GM23338 (cell line): Measurements from ENCODE around the gene PXMP2. TPM values are rescaled to one million over a fixed set of nuclear protein-coding genes. Genes with fewer than 3 reads are reported as not detected.
A peak's percentile ranks its signal among the peaks of the same experiment; 100 is the strongest.
"Not testable (repeated sequence)": the region's sequence is repeated elsewhere in the genome, so short reads cannot be mapped to it uniquely, and the experiment has no call there.

Experiments used
- ATAC-seq: fragments of 200-7000 bp; cut with Tn5 transposase; 3 replicates; pipeline ENCODE4 v1.9.1; 2020
- DNase-seq: peaks from one replicate; pipeline ENCODE4 v3.0.0-alpha.2; 2015; ENCODE audit warnings: low spot score
- H2AFZ ChIP-seq: fragments of 200-600 bp; sonication (generic); 2 replicates; pipeline ENCODE4 v1.8.0; 2016; ENCODE audit warnings: antibody characterized with exemption, mild to moderate bottlenecking, moderate library complexity
- H3F3A ChIP-seq: fragments of 200-600 bp; sonication (generic); replicated peaks from 2 replicates; pipeline ENCODE4 v1.8.0; 2017; ENCODE audit warnings: antibody characterized with exemption, mixed run types, low read depth
- H3K27ac ChIP-seq: fragments of 200-600 bp; sonication (generic); 2 replicates; pipeline ENCODE4 v1.6.1; 2016; ENCODE audit warnings: low read depth
- H3K27me3 ChIP-seq: fragments of 200-600 bp; sonication (generic); 2 replicates; pipeline ENCODE4 v1.8.0; 2016; ENCODE audit warnings: mild to moderate bottlenecking, mixed run types, moderate library complexity; ENCODE audit not compliant: insufficient read depth
- H3K36me3 ChIP-seq: fragments of 200-600 bp; sonication (generic); 2 replicates; pipeline ENCODE4 v1.8.0; 2016; ENCODE audit warnings: mild to moderate bottlenecking; ENCODE audit not compliant: insufficient read depth
- H3K4me1 ChIP-seq: fragments of 200-600 bp; sonication (generic); 2 replicates; pipeline ENCODE4 v1.8.0; 2016; ENCODE audit warnings: mild to moderate bottlenecking, moderate library complexity; ENCODE audit not compliant: insufficient read depth
- H3K4me2 ChIP-seq: fragments of 200-600 bp; sonication (generic); 2 replicates; pipeline ENCODE4 v1.7.1; 2017; ENCODE audit warnings: mixed run types
- H3K4me3 ChIP-seq: fragments of 200-600 bp; sonication (generic); 2 replicates; pipeline ENCODE4 v1.6.1; 2016; ENCODE audit warnings: mixed run types
- H3K79me2 ChIP-seq: fragments of 200-600 bp; sonication (generic); replicated peaks from 2 replicates; pipeline ENCODE4 v1.8.0; 2017; ENCODE audit warnings: mild to moderate bottlenecking; ENCODE audit not compliant: insufficient read depth
- H3K9me2 ChIP-seq: fragments of 200-600 bp; sonication (generic); 2 replicates; pipeline ENCODE4 v1.8.0; 2017; ENCODE audit not compliant: insufficient read depth
- H4K20me1 ChIP-seq: fragments of 200-600 bp; sonication (generic); replicated peaks from 2 replicates; pipeline ENCODE4 v1.8.0; 2017; ENCODE audit warnings: mild to moderate bottlenecking; ENCODE audit not compliant: insufficient read depth
- H3K27ac Mint-ChIP-seq: 2 replicates; pipeline ENCODE4 v1.8.0; 2020; ENCODE audit warnings: inconsistent platforms, mild to moderate bottlenecking, moderate library complexity, mixed read lengths
- H3K27me3 Mint-ChIP-seq: 3 replicates; pipeline ENCODE4 v1.8.0; 2022; ENCODE audit warnings: low read depth, mild to moderate bottlenecking, moderate library complexity, mixed read lengths, inconsistent platforms; ENCODE audit not compliant: insufficient read depth, poor library complexity
- H3K36me3 Mint-ChIP-seq: 3 replicates; pipeline ENCODE4 v1.8.0; 2021; ENCODE audit warnings: low read depth, mild to moderate bottlenecking, inconsistent platforms, moderate library complexity, mixed read lengths
- H3K4me1 Mint-ChIP-seq: 3 replicates; pipeline ENCODE4 v1.8.0; 2020; ENCODE audit warnings: mild to moderate bottlenecking, inconsistent platforms, mixed read lengths
- H3K4me3 Mint-ChIP-seq: 3 replicates; pipeline ENCODE4 v1.8.0; 2021; ENCODE audit warnings: moderate library complexity, mild to moderate bottlenecking, inconsistent platforms, mixed read lengths
- H3K9me3 Mint-ChIP-seq: 3 replicates; pipeline ENCODE4 v1.8.0; 2020; ENCODE audit warnings: moderate library complexity, mild to moderate bottlenecking, inconsistent platforms, mixed read lengths
- EZH2 ChIP-seq: fragments of 200-600 bp; sonication (generic); IDR thresholded peaks from one replicate; pipeline ENCODE4 v1.8.0; 2017; ENCODE audit warnings: antibody characterized with exemption, mild to moderate bottlenecking, low read depth; ENCODE audit not compliant: unreplicated experiment
- EZH2phosphoT487 ChIP-seq: fragments of 200-600 bp; sonication (generic); IDR thresholded peaks from one replicate; pipeline ENCODE4 v1.8.1; 2018; ENCODE audit warnings: antibody characterized with exemption; ENCODE audit not compliant: unreplicated experiment
- REST ChIP-seq: IDR thresholded peaks from one replicate; pipeline ENCODE4 v1.6.1; 2018; ENCODE audit warnings: antibody characterized with exemption; ENCODE audit not compliant: unreplicated experiment
- ZNF331 ChIP-seq: fragments of 250-450 bp; sonication (Bioruptor Pico); IDR thresholded peaks from 2 replicates; pipeline ENCODE4 v1.5.0; 2020; ENCODE audit warnings: low read depth, mild to moderate bottlenecking, moderate library complexity
- polyA plus RNA-seq: library from polyadenylated mRNA; unstranded; fragments of >200 nt; fragmentation: Nextera tagmentation; extraction: Ambion mirVana; gene quantifications from 2 replicates; pipeline ENCODE4 v1.2.1, GENCODE V29; 2016
- total RNA-seq: library from RNA; depleted of rRNA; stranded (reverse); fragments of >200 nt; shearing (Covaris generic); gene quantifications from 2 replicates; pipeline ENCODE4 v1.2.3, GENCODE V29; 2014

PXMP2 gene
- total and polyA plus RNA-seq, 2 experiments from 2014 or later, result 17.3 to 19.7 TPM

GRCh38 chr12:132689227-132689626 is 1.8 kb downstream of the PXMP2 start:
- peak overlapping the region; percentile 45 for H3K4me3 ChIP-seq
- H3F3A ChIP-seq, result 0 out of 2 replicates have a peak, but pooled peaks cover 6% of the 10 kb centered on the region
- Mint-ChIP-seq H3K4me3 (peak overlapping the region; percentile 79), H3K36me3 (peaks cover 24% of the 10 kb centered on the region; the same call in 2 of the 3 replicates), H3K27ac (no peak overlapping the region), H3K27me3 (peaks cover 14% of the 10 kb centered on the region), H3K4me1 (peaks cover 21% of the 10 kb centered on the region), H3K9me3 (no peaks in the 10 kb centered on the region)
- DNase-seq (peak; percentile 21), ATAC-seq (no peak)
- no peaks in the 10 kb centered on the region for H3K36me3 ChIP-seq
- peaks cover 3% of the 10 kb centered on the region; the same call in 1 of the 2 replicates for H3K4me1 ChIP-seq
- H3K4me2 ChIP-seq, result peak overlapping the region; percentile 71
- H3K27ac ChIP-seq, result no peak overlapping the region
- no peak overlapping the region for H2AFZ ChIP-seq
- peaks cover 15% of the 10 kb centered on the region for H3K27me3 ChIP-seq
- TF ChIP-seq ZNF331 (no peak), EZH2 (no peak), REST (no peak)
- peaks cover 22% of the 10 kb centered on the region for H3K79me2 ChIP-seq
- H3K9me2 ChIP-seq, result no peaks in the 10 kb centered on the region
- peaks cover 28% of the 10 kb centered on the region for H4K20me1 ChIP-seq

- H3K36me3 ChIP-seq, result no peaks in the 10 kb centered on the region
- no peak overlapping the region for H2AFZ ChIP-seq
- Mint-ChIP-seq H3K4me3 (peak overlapping the region; percentile 48), H3K9me3 (no peaks in the 10 kb centered on the region), H3K4me1 (peaks cover 20% of the 10 kb centered on the region), H3K27me3 (peaks cover 14% of the 10 kb centered on the region), H3K27ac (no peak overlapping the region), H3K36me3 (peaks cover 24% of the 10 kb centered on the region)
- peaks cover 22% of the 10 kb centered on the region for H3K79me2 ChIP-seq
- no peak overlapping the region for H3K27ac ChIP-seq
- no peaks in the 10 kb centered on the region for H3K9me2 ChIP-seq
- ATAC-seq (no peak), DNase-seq (no peak)
- no peak for TF ChIP-seq EZH2phosphoT487
- H3K27me3 ChIP-seq, result peaks cover 15% of the 10 kb centered on the region
- no peak overlapping the region for H3K4me2 ChIP-seq
- peaks cover 3% of the 10 kb centered on the region; the same call in 1 of the 2 replicates for H3K4me1 ChIP-seq
- no peak overlapping the region for H3K4me3 ChIP-seq
- H4K20me1 ChIP-seq, result peaks cover 28% of the 10 kb centered on the region
- H3F3A ChIP-seq, result 0 out of 2 replicates have a peak, but pooled peaks cover 6% of the 10 kb centered on the region
Measured at GRCh38 chr12:132690112-132690511, 2.7 kb downstream of the PXMP2 start.

GRCh38 chr12:132692030-132692429 is 4.6 kb downstream of the PXMP2 start:
- H3K4me3 ChIP-seq, H3K27ac Mint-ChIP-seq, H3K4me3 Mint-ChIP-seq, H3K36me3 ChIP-seq, H3K9me3 Mint-ChIP-seq, H3K4me2 ChIP-seq, H3K27ac ChIP-seq, H3K4me1 ChIP-seq, H2AFZ ChIP-seq, H3K9me2 ChIP-seq, H3K79me2 ChIP-seq, H3K4me1 Mint-ChIP-seq, ATAC-seq, DNase-seq, H3F3A ChIP-seq: not testable (repeated sequence)
- H3K27me3 Mint-ChIP-seq, result peaks cover 15% of the 10 kb centered on the region
- Histone ChIP-seq H4K20me1 (peaks cover 16% of the 10 kb centered on the region), H3K27me3 (peaks cover 15% of the 10 kb centered on the region)
- peaks cover 29% of the 10 kb centered on the region for H3K36me3 Mint-ChIP-seq

- not testable (repeated sequence) for H3K9me2 ChIP-seq, ATAC-seq, H3K79me2 ChIP-seq, H3K4me3 ChIP-seq, H3K27ac ChIP-seq, H3F3A ChIP-seq, H3K27me3 ChIP-seq, H3K27me3 Mint-ChIP-seq, H4K20me1 ChIP-seq, H3K4me1 Mint-ChIP-seq, H3K4me2 ChIP-seq, H3K4me3 Mint-ChIP-seq, H3K4me1 ChIP-seq, H2AFZ ChIP-seq, H3K9me3 Mint-ChIP-seq, DNase-seq, H3K36me3 ChIP-seq
- Mint-ChIP-seq H3K36me3 (peaks cover 47% of the 10 kb centered on the region), H3K27ac (peak overlapping the region; percentile 73)
Measured at GRCh38 chr12:132694888-132695287, 7.5 kb downstream of the PXMP2 start.
